ENCODE data around the gene CUX1.
A peak's percentile ranks its signal among the peaks of the same experiment; 100 is the strongest.

The CUX1 gene

DNA sequence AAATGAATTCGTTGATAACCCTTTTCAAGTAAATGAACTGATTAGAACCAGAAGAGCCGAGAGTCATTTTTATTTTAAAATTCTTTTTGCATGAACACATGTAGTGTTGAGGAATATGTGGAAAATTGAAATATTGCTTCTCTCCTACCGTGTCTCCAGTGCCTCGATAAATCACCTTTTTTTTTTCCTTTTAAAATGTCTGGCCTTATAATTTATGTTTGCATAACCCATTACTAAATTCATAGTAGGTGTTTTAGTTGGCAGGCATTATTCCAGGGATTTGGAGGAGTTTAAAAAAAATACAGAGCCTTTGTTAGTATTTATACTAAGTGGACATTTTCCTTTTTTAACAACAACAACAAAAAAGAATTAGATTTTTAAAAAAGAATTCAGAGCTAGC lies 115.6 kb downstream of the CUX1 start:
- no peak for DNase-seq (ENCODE audit: low read depth, low spot score)
- H3K4me3 ChIP-seq (ENCODE audit: low read depth, low read length) = no peak overlapping the region
- TF ChIP-seq, protein P1, sequence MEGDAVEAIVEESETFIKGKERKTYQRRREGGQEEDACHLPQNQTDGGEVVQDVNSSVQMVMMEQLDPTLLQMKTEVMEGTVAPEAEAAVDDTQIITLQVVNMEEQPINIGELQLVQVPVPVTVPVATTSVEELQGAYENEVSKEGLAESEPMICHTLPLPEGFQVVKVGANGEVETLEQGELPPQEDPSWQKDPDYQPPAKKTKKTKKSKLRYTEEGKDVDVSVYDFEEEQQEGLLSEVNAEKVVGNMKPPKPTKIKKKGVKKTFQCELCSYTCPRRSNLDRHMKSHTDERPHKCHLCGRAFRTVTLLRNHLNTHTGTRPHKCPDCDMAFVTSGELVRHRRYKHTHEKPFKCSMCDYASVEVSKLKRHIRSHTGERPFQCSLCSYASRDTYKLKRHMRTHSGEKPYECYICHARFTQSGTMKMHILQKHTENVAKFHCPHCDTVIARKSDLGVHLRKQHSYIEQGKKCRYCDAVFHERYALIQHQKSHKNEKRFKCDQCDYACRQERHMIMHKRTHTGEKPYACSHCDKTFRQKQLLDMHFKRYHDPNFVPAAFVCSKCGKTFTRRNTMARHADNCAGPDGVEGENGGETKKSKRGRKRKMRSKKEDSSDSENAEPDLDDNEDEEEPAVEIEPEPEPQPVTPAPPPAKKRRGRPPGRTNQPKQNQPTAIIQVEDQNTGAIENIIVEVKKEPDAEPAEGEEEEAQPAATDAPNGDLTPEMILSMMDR (IDR thresholded peaks at IDR 0.05; ENCODE audit: low read depth, low read length) = no peak
- in situ Hi-C loops (cut with HindIII; ENCODE audit: low sequenced_read_pairs) = no loop called here

DNA sequence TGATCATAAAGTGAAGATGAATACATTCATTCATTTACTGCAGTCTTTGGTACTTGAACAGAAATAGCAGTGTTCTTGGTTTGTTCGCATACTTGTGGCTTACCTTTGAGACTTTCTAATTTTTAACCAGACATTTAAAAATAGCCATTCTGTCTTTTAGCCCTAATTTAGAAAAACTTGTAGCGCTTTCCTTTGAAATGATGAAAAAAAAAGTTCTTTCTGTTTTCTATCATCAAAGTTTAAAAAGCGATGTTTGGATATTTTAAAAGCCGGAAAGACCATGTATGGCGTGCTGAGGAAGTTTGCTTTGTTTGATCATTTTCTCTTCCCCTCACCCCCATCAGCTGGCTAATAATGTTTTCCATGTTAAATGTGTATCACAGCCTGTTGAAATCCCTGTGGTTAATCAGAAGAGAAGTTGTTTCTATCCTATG lies 116.3 kb downstream of the CUX1 start:
- in situ Hi-C loops (cut with HindIII; ENCODE audit: low sequenced_read_pairs) = no loop called here
- no peak overlapping the region for H3K4me3 ChIP-seq (ENCODE audit: low read depth, low read length)
- no peak for DNase-seq (ENCODE audit: low read depth, low spot score)
- TF ChIP-seq, protein P1 (IDR thresholded peaks at IDR 0.05; ENCODE audit: low read depth, low read length) = no peak

DNA sequence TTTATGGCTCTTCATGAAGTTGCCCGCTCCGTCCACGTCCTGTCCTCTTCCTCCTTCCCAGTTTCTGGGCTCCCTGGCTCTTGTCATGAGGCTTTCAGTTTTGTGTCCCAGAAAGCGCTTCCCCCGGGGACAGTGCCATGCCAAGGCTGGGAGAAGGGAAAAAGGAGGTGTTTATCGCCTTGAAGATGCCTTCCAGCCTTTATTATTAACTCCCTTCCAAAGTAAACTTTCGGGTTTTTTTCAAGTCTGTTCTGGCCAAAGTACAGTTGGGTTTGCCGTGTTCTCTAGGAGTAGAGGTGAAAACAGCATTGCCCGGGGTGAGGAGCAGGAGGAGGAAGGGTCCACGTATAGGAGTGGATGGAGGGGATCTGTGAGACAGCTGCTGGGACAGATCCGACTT lies 117.2 kb downstream of the CUX1 start:
- no peak overlapping the region for H3K4me3 ChIP-seq (ENCODE audit: low read depth, low read length)
- in situ Hi-C loops (cut with HindIII; ENCODE audit: low sequenced_read_pairs) = no loop called here
- TF ChIP-seq, protein P1 (IDR thresholded peaks at IDR 0.05; ENCODE audit: low read depth, low read length) = no peak
- no peak for DNase-seq (ENCODE audit: low read depth, low spot score)

DNA sequence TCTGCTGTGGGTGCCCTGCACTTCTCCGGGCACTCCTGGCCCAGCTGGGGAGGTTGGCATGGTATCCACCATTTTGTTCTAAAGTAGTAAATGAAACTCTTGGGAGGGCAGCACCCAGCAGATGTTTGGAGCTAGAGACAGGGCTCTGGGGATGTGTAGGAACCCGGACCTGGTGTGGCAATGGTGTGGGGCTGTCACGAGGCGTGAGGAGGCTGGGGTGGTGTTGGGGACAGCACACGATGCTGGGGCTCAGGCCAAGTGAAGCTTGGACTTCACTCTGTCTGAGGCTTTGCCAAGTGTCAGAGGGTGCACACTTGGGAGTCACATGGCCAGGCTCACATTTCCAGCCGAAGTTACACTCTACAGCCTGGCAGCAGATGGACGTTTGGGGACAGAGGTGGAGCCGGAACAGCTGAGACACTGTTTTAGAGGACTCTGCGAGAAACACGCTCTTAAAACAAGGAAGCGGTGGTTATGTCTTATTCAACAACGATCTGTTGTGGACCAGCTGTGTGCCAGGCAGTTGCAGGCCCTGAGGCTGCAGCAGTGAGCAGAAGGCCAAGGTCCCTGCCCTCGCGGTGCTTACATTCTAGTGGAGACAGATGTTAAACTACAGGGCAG lies 118.2 kb downstream of the CUX1 start:
- TF ChIP-seq, protein P1 (IDR thresholded peaks at IDR 0.05; ENCODE audit: low read depth, low read length) = no peak
- no peak for DNase-seq (ENCODE audit: low read depth, low spot score)
- in situ Hi-C loops (cut with HindIII; ENCODE audit: low sequenced_read_pairs) = no loop called here
- no peak overlapping the region for H3K4me3 ChIP-seq (ENCODE audit: low read depth, low read length)

DNA sequence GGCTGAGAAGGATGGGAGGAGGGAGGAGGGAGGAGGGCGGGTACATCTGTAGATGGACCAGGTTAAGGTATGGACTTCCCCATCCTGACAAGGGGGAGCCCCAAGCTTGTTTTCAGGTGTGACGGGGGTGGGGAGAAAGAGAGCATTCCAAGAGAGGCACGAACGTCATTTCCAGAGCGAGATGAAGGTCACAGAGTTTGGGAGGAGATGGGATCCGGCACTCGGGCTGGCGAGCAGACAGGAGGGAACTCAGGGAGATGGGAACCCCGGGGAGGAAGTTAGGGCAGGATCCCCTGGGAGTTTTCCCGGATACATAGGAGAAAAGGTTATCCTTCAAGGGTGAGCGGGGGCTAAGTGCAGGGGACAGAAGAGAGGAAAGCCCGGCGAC lies 118.8 kb downstream of the CUX1 start:
- TF ChIP-seq, protein P1 (IDR thresholded peaks at IDR 0.05; ENCODE audit: low read depth, low read length) = no peak
- in situ Hi-C loops (cut with HindIII; ENCODE audit: low sequenced_read_pairs) = no loop called here
- DNase-seq (ENCODE audit: low read depth, low spot score) = no peak
- H3K4me3 ChIP-seq (ENCODE audit: low read depth, low read length) = no peak overlapping the region

DNA sequence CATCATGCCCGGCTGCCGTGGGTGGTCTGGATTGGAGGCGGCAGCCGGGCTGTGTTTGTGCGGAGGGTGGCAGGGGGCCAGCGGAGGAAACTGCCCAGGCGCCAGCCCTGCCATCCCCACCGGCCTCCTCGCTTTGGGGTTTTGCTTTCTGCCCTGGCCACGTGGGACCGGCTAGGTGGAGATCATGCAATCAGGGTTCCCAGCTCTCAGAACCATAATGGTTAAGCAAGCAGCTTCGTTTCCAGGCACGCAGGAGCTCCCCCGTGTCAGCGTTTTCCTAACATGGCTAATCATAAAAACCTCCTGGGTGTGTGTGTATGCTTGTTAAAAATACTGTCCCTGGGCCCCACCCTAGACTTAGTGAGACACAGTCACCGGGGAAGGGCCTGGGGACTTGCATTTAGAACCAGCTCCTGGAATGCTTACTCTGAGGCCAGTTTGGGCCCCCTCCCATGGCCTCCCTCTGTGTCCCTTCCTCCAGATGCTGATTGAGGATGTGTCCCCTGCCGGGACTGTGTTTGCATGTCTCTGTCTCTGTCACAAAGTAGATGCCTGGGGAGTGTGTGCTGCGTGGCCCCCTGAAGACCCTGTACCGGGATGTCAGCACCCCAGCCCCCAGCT lies 119.3 kb downstream of the CUX1 start:
- TF ChIP-seq, protein P1 (IDR thresholded peaks at IDR 0.05; ENCODE audit: low read depth, low read length) = no peak
- DNase-seq (ENCODE audit: low read depth, low spot score) = peak; percentile 36
- H3K4me3 ChIP-seq (ENCODE audit: low read depth, low read length) = no peak overlapping the region
- in situ Hi-C loops (cut with HindIII; ENCODE audit: low sequenced_read_pairs) = no loop called here
